T-helper 1 cell treated with Interleukin-12 subunit alpha and Interleukin-12 subunit beta and Interleukin-4 antibody, amounts not matched to agents 30 μg/mL and 1 μg/mL, for 36 hours (primary cell): ENCODE results near the gene BMAL2.

Experiments
- H3K27ac Mint-ChIP-seq: one replicate; pipeline ENCODE4 v1.8.0; 2021; ENCODE audit warnings: mild to moderate bottlenecking, mixed read lengths
- H3K27me3 Mint-ChIP-seq: one replicate; pipeline ENCODE4 v1.8.0; 2021; ENCODE audit warnings: low read depth, mixed read lengths
- H3K36me3 Mint-ChIP-seq: one replicate; pipeline ENCODE4 v1.8.0; 2021; ENCODE audit warnings: low read depth, mixed read lengths
- H3K4me1 Mint-ChIP-seq: one replicate; pipeline ENCODE4 v1.8.0; 2021; ENCODE audit warnings: low read depth, mixed read lengths
- H3K4me3 Mint-ChIP-seq: one replicate; pipeline ENCODE4 v1.8.0; 2021; ENCODE audit warnings: mild to moderate bottlenecking, moderate library complexity, mixed read lengths
- H3K9me3 Mint-ChIP-seq: one replicate; pipeline ENCODE4 v1.8.0; 2021; ENCODE audit warnings: mixed read lengths

The BMAL2 gene

GRCh38 chr12:27334721-27335082 is 2.1 kb downstream of the BMAL2 start:
- Mint-ChIP-seq H3K27me3 (no peaks in the 10 kb centered on the region), H3K4me3 (no peak overlapping the region), H3K27ac (no peak overlapping the region), H3K4me1 (peaks cover 65% of the 10 kb centered on the region), H3K36me3 (peaks cover 9% of the 10 kb centered on the region), H3K9me3 (no peaks in the 10 kb centered on the region)

GRCh38 chr12:27335364-27336281 is 3.0 kb downstream of the BMAL2 start:
- no peak overlapping the region for H3K4me3 Mint-ChIP-seq
- no peaks in the 10 kb centered on the region for H3K27me3 Mint-ChIP-seq
- peaks cover 66% of the 10 kb centered on the region for H3K4me1 Mint-ChIP-seq
- peak overlapping the region; percentile 39 for H3K27ac Mint-ChIP-seq
- H3K36me3 Mint-ChIP-seq, result peaks cover 14% of the 10 kb centered on the region
- no peaks in the 10 kb centered on the region for H3K9me3 Mint-ChIP-seq

GRCh38 chr12:27336282-27336653 is 3.6 kb downstream of the BMAL2 start:
- no peaks in the 10 kb centered on the region for H3K9me3 Mint-ChIP-seq
- H3K36me3 Mint-ChIP-seq, result peaks cover 14% of the 10 kb centered on the region
- H3K27me3 Mint-ChIP-seq, result no peaks in the 10 kb centered on the region
- no peak overlapping the region for H3K27ac Mint-ChIP-seq
- peaks cover 62% of the 10 kb centered on the region for H3K4me1 Mint-ChIP-seq
- H3K4me3 Mint-ChIP-seq, result no peak overlapping the region

- Mint-ChIP-seq H3K4me1 (peaks cover 51% of the 10 kb centered on the region), H3K4me3 (no peak overlapping the region), H3K27ac (no peak overlapping the region), H3K27me3 (no peaks in the 10 kb centered on the region), H3K36me3 (peaks cover 14% of the 10 kb centered on the region), H3K9me3 (no peaks in the 10 kb centered on the region)
Observed at GRCh38 chr12:27337376-27337775, 4.7 kb downstream of the BMAL2 start.

- Mint-ChIP-seq H3K4me3 (no peak overlapping the region), H3K4me1 (peaks cover 48% of the 10 kb centered on the region), H3K27me3 (no peaks in the 10 kb centered on the region), H3K27ac (peak overlapping the region; percentile 9), H3K36me3 (peaks cover 13% of the 10 kb centered on the region), H3K9me3 (no peaks in the 10 kb centered on the region)
Observed at GRCh38 chr12:27338473-27338872, 5.8 kb downstream of the BMAL2 start.

- Mint-ChIP-seq H3K27ac (no peak overlapping the region), H3K9me3 (no peaks in the 10 kb centered on the region), H3K4me1 (peaks cover 34% of the 10 kb centered on the region), H3K36me3 (peaks cover 12% of the 10 kb centered on the region), H3K27me3 (no peaks in the 10 kb centered on the region), H3K4me3 (no peak overlapping the region)
Observed at GRCh38 chr12:27340971-27341370, 8.3 kb downstream of the BMAL2 start.

GRCh38 chr12:27342536-27342935 is 9.9 kb downstream of the BMAL2 start:
- no peak overlapping the region for H3K27ac Mint-ChIP-seq
- no peaks in the 10 kb centered on the region for H3K9me3 Mint-ChIP-seq
- H3K36me3 Mint-ChIP-seq, result peaks cover 12% of the 10 kb centered on the region
- no peaks in the 10 kb centered on the region for H3K27me3 Mint-ChIP-seq
- no peak overlapping the region for H3K4me3 Mint-ChIP-seq
- peaks cover 28% of the 10 kb centered on the region for H3K4me1 Mint-ChIP-seq

GRCh38 chr12:27343255-27344000 is 10.8 kb downstream of the BMAL2 start:
- peaks cover 23% of the 10 kb centered on the region for H3K4me1 Mint-ChIP-seq
- H3K36me3 Mint-ChIP-seq, result peaks cover 14% of the 10 kb centered on the region
- H3K27me3 Mint-ChIP-seq, result no peaks in the 10 kb centered on the region
- no peak overlapping the region for H3K4me3 Mint-ChIP-seq
- no peak overlapping the region for H3K27ac Mint-ChIP-seq
- no peaks in the 10 kb centered on the region for H3K9me3 Mint-ChIP-seq

- Mint-ChIP-seq H3K27ac (no peak overlapping the region), H3K9me3 (no peaks in the 10 kb centered on the region), H3K36me3 (peaks cover 8% of the 10 kb centered on the region), H3K4me1 (peaks cover 14% of the 10 kb centered on the region), H3K4me3 (no peak overlapping the region), H3K27me3 (no peaks in the 10 kb centered on the region)
Observed at GRCh38 chr12:27344246-27344645, 11.6 kb downstream of the BMAL2 start.

GRCh38 chr12:27344760-27345159 is 12.1 kb downstream of the BMAL2 start:
- H3K9me3 Mint-ChIP-seq, result no peaks in the 10 kb centered on the region
- no peaks in the 10 kb centered on the region for H3K27me3 Mint-ChIP-seq
- H3K4me1 Mint-ChIP-seq, result peaks cover 12% of the 10 kb centered on the region
- peaks cover 7% of the 10 kb centered on the region for H3K36me3 Mint-ChIP-seq
- H3K4me3 Mint-ChIP-seq, result no peak overlapping the region
- no peak overlapping the region for H3K27ac Mint-ChIP-seq

GRCh38 chr12:27345376-27345775 is 12.7 kb downstream of the BMAL2 start:
- H3K36me3 Mint-ChIP-seq, result peaks cover 2% of the 10 kb centered on the region
- no peaks in the 10 kb centered on the region for H3K9me3 Mint-ChIP-seq
- no peak overlapping the region for H3K27ac Mint-ChIP-seq
- no peak overlapping the region for H3K4me3 Mint-ChIP-seq
- peaks cover 9% of the 10 kb centered on the region for H3K4me1 Mint-ChIP-seq
- H3K27me3 Mint-ChIP-seq, result no peaks in the 10 kb centered on the region

GRCh38 chr12:27347779-27348178 is 15.1 kb downstream of the BMAL2 start:
- H3K36me3 Mint-ChIP-seq, result peaks cover 2% of the 10 kb centered on the region
- H3K9me3 Mint-ChIP-seq, result no peaks in the 10 kb centered on the region
- peaks cover 6% of the 10 kb centered on the region for H3K4me1 Mint-ChIP-seq
- H3K4me3 Mint-ChIP-seq, result no peak overlapping the region
- no peak overlapping the region for H3K27ac Mint-ChIP-seq
- no peaks in the 10 kb centered on the region for H3K27me3 Mint-ChIP-seq

- H3K9me3 Mint-ChIP-seq, result no peaks in the 10 kb centered on the region
- H3K4me3 Mint-ChIP-seq, result no peak overlapping the region
- H3K27me3 Mint-ChIP-seq, result no peaks in the 10 kb centered on the region
Observed at GRCh38 chr12:27351476-27351875, 18.8 kb downstream of the BMAL2 start.

GRCh38 chr12:27355486-27355885 is 22.9 kb downstream of the BMAL2 start:
- Mint-ChIP-seq H3K27ac (no peak overlapping the region), H3K4me3 (no peak overlapping the region), H3K36me3 (peaks cover 6% of the 10 kb centered on the region), H3K4me1 (no peaks in the 10 kb centered on the region), H3K9me3 (no peaks in the 10 kb centered on the region), H3K27me3 (peaks cover 3% of the 10 kb centered on the region)

More at GRCh38 chr12:27351476-27351875, 18.8 kb downstream of the BMAL2 start:
- peaks cover 1% of the 10 kb centered on the region for H3K4me1 Mint-ChIP-seq
- H3K36me3 Mint-ChIP-seq, result peaks cover 7% of the 10 kb centered on the region
- H3K27ac Mint-ChIP-seq, result no peak overlapping the region

- Mint-ChIP-seq H3K9me3 (no peaks in the 10 kb centered on the region), H3K4me3 (no peak overlapping the region), H3K36me3 (peaks cover 7% of the 10 kb centered on the region), H3K27ac (no peak overlapping the region), H3K27me3 (peaks cover 4% of the 10 kb centered on the region), H3K4me1 (peaks cover under 1% of the 10 kb centered on the region)
Observed at GRCh38 chr12:27355979-27356378, 23.3 kb downstream of the BMAL2 start.
